CD4-positive, alpha-beta T cell treated with Interleukin-21 for 1 hour (primary cell): ENCODE measurements around the gene SLC22A2.
"Not testable (repeated sequence)": the region's sequence is repeated elsewhere in the genome, so short reads cannot be mapped to it uniquely, and the experiment has no call there.

Experiments used
- DNase-seq: peaks from one replicate; pipeline ENCODE4 v3.0.0-alpha.2; 2020

Gene SLC22A2

GRCh38 chr6:160240691-160241084, 17.9 kb downstream of the SLC22A2 start:
- DNase-seq = no peak

DNA sequence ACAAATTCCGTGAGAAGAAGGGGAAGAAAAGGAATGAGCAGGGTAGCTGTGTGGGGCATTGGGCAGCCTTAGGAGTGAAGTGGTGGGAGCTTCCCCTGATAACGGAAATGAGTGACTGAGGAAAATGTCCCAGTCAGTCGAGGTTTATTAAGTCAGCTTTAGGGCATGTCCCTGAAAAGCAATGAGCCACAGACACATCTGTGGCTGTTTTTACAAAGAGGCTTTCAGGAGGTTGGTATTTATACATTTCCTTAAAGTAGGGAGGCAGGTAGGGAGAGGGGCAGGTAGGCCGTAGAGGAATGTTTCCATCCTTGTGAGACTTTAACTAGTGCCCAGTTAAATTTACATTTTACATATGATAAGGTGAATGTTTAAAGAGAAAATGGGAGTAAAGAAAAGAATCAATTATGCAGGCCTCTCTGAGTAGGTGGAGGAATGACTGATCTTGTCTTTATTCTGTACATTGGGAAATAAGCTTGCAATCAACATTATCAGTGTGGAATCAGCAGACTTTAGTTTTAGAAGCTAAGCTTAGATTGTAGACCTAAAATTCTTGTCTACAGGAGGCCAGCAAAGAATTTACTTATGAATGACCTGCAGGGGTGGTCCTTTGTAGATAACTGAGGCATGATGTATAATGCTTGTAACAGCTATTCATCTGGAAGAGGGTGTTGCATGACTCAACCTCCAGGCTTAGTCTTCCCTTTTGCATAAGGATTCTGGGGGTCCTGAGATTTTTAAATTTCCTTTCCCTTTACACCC, 18.5 kb downstream of the SLC22A2 start:
- DNase-seq = no peak

- DNase-seq = no peak
Observed at GRCh38 chr6:160238761-160239751, 19.6 kb downstream of the SLC22A2 start.

- no peak for DNase-seq
Observed at GRCh38 chr6:160238278-160238711, 20.3 kb downstream of the SLC22A2 start.

DNA sequence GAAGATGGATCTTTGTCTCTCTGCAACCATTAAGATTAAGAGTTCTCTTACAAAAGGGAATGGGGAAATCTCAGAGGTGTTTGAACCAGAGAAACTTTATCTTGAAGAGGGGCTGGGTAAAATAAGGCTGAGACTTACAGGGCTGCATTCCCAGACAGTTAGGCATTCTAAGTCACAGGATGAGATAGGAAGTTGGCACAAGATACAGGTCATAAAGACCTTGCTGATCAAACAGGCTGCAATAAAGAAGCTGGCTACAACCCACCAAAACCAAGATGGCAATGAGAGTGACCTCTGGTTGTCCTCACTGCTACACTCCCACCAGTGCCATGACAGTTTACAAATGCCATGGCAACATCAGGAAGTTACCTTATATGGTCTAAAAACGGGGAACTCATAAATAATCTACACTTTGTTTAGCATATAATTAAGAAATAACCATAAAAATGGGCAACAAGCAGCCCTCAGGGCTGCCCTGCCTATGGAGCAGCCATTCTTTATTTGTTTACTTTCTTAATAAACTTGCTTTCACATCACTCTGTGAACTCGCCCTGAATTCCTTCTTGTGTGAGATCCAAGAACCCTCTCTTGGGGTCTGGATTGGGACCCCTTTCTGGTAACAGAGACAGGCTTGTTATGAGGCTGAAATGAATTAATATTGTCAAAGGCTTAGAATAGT, 20.9 kb downstream of the SLC22A2 start:
- DNase-seq = not testable (repeated sequence)

GRCh38 chr6:160236235-160236872, 22.3 kb downstream of the SLC22A2 start:
- not testable (repeated sequence) for DNase-seq

DNA sequence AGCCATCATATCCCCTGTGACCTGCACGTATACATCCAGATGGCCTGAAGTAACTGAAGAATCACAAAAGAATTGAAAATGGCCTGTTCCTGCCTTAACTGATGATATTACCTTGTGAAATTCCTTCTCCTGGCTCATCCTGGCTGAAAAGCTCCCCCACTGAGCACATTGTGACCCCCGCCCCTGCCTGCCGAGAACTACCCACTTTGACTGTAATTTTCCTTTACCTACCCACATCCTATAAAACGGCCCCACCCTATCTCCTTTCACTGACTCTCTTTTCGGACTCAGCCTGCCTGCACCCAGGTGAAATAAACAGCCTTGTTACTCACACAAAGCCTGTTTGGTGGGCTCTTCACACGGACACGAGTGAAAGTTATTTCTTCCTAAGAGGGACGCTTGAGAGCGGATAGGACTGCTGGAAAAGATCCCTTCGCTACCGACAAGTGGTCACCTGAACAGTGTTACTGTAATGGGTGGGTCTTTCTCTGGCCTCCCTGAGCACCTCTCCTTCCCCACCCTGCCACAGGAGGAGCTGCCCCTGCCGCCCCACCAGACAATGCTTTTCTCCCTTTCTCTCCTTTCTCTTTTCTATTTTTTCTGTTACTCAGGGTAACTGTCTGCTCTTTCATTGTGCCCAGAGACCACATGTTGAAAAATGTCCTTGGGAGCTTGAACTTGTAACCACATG, 24.5 kb downstream of the SLC22A2 start:
- DNase-seq = not testable (repeated sequence)

GRCh38 chr6:160227769-160228161, 30.9 kb downstream of the SLC22A2 start:
- DNase-seq = no peak

GRCh38 chr6:160227038-160227768, 31.4 kb downstream of the SLC22A2 start:
- no peak for DNase-seq

- no peak for DNase-seq
Observed at GRCh38 chr6:160226118-160226591, 32.5 kb downstream of the SLC22A2 start.

DNA sequence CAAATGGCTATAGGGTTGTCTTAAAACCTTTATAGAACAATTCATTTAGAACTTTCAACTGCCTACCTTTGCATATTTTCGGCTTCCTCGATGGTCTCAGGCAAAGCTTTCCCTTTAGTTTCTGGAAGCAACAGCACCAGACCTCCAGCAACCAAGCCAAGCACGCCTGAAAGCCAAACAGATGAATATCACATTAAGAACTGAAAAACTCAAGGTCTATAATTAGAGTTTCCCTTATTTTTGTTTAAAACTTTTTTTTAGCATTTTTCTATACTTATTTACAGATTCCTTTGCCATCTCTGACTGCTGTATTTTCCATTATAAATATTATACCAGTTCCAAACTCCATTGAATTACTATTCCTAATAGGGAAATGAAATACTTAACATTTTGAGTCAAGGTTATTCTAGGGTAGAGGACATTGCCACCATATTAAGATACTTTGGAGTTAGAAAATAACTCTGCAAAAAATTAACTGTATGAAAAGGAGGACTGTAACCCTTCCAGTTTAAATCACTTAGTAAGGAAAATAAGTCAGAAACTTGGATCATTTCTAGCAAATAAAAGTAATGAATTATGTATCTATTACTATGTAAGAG, 33.9 kb downstream of the SLC22A2 start:
- DNase-seq = no peak

DNA sequence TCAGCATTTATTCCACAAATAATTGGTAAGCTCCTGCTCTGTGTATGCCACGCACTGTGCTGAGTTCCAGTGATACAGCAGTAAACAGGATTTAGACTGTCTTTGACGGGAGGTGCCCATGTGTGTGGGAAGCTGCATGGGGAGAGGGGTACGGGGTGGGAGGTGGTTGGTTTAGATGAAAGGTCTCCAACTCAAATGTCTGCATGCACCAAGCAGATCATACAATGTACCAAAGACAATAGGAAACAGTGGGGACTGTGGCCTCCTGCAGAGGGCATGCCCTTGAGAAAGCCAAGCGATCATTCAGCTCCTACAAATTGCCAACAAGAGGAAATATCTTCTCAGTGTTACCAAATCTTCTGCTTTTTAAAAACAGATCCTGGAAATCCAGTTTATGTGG, 36.1 kb downstream of the SLC22A2 start:
- no peak for DNase-seq

- no peak for DNase-seq
Observed at GRCh38 chr6:160221918-160222317, 36.7 kb downstream of the SLC22A2 start.

DNA sequence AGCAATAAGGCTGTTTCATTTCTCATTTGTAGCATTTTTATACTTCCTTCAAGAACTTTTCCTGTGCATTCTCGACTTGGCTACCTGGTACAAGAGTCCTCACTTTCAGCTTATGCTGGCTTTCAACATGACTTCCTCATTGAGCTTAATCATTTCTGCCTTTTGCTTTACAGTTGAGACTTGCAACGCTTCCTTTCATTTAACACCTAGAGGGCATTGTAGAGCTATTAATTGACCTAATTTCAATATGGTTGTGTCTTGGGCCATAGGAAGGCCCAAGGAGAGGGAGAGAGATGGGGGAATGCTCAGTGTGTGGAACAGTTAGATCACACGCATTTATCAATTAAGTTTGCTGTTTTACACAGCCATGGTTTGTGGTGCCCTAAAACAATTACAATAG, 37.2 kb downstream of the SLC22A2 start:
- DNase-seq = no peak

GRCh38 chr6:160218810-160219209, 39.8 kb downstream of the SLC22A2 start:
- no peak for DNase-seq

- DNase-seq = no peak
Observed at GRCh38 chr6:160217863-160218262, 40.8 kb downstream of the SLC22A2 start.

DNA sequence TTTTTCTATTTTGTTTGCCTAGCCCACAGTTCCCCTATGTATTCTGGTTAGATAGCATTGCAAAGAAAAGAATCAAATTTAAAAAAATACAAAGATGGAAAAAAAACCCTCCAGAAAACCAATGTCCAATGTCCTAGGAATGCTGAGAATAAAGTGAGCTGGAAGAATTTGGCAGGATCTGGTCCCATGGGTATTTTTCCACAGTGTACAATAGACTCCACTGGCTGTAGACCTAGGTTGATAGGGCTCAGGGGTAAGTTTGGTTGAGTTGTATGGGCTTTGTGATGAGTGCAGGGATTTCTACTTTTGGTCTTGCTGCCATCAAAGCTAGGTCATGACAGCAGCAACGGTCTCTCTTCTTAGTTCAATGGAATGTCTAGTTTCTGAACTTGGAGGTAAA, 41.5 kb downstream of the SLC22A2 start:
- DNase-seq = no peak

DNA sequence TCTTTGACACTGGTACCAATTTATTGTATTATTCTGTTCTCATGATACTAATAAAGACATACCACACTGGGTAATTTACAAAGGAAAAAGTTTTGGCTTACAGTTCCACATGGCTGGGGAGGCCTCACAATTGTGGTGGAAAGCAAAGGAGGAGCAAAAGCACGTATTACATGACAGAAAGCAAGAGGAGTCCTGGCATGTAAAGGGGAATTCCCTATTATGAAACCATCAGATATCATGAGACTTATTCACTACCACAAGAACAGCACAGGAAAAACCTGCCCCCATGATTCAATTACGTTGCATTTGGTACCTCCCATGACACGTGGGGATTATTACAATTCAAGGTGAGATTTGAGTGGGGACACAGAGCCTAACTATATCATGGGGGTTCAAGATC, 43.4 kb downstream of the SLC22A2 start:
- DNase-seq = no peak

- DNase-seq = no peak
Observed at GRCh38 chr6:160207618-160208017, 51.0 kb downstream of the SLC22A2 start.

- no peak for DNase-seq
Observed at GRCh38 chr6:160204710-160205109, 53.9 kb downstream of the SLC22A2 start.

- no peak for DNase-seq
Observed at GRCh38 chr6:160203953-160204352, 54.7 kb downstream of the SLC22A2 start.
